Esophagus squamous epithelium (tissue), 5 donors: ENCODE results near the gene ELOVL6. TPM values are rescaled to one million over a fixed set of nuclear protein-coding genes. Genes with fewer than 3 reads are reported as not detected.
A peak's percentile ranks its signal among the peaks of the same experiment; 100 is the strongest.
"Not testable (repeated sequence)": the region's sequence is repeated elsewhere in the genome, so short reads cannot be mapped to it uniquely, and the experiment has no call there.

Source experiments
- DNase-seq: peaks from one replicate; lab custom pipeline; 2025; lab: John Stamatoyannopoulos, UW
- H3K27ac ChIP-seq, 4 donors: fragments of 200-600 bp; sonication (generic); one replicate each; pipeline ENCODE4 v1.5.1; 2016 to 2019; ENCODE audit warnings: mild to moderate bottlenecking in 1 of 4
- H3K27me3 ChIP-seq, 4 donors: fragments of 200-600 bp; sonication (generic); 1 replicate in 3 of 4; 2 replicates in 1 of 4; pipeline versions ENCODE4 v1.5.1 to v1.6.0; 2017 to 2021; ENCODE audit warnings: antibody characterized with exemption in 1 of 4
- H3K36me3 ChIP-seq, 3 donors: fragments of 200-600 bp; sonication (generic); one replicate each; pipeline ENCODE4 v1.5.1; 2016 to 2019
- H3K4me1 ChIP-seq, 3 donors: fragments of 200-600 bp; sonication (generic); one replicate each; pipeline ENCODE4 v1.5.1; 2017 to 2019
- H3K4me3 ChIP-seq, 4 donors: fragments of 200-600 bp; sonication (generic); 1 replicate in 3 of 4; 2 replicates in 1 of 4; pipeline ENCODE4 v1.5.1; 2016 to 2019; ENCODE audit warnings: mild to moderate bottlenecking in 2 of 4, moderate library complexity in 1 of 4
- H3K9me3 ChIP-seq, 3 donors: fragments of 200-600 bp; sonication (generic); one replicate each; pipeline ENCODE4 v1.5.1; 2016 to 2019
- CTCF ChIP-seq, 6 experiments: fragments of 450-650 bp in 4 of 6; fragments of 200-600 bp in 2 of 6; sonication (generic) in 2 of 6; IDR thresholded peaks; one replicate each; pipeline ENCODE4 v1.5.1; 2016 to 2019; ENCODE audit warnings: antibody characterized with exemption in 6 of 6, mild to moderate bottlenecking in 4 of 6, moderate library complexity in 4 of 6
- POLR2A ChIP-seq, 4 donors: fragments of 450-650 bp; IDR thresholded peaks; one replicate each; pipeline ENCODE4 v1.6.1; 2017; ENCODE audit warnings: antibody characterized with exemption in 4 of 4, mild to moderate bottlenecking in 4 of 4, moderate library complexity in 3 of 4
- WGBS, 2 donors: methylation state at CpG; one replicate each; pipeline ENCODE4 v1.1.5; 2018; 5-methylcytosine and 5-hydroxymethylcytosine counted together
- intact Hi-C: fragments of 100-400 bp; cut with DNase I; formaldehyde crosslinking; loops from one replicate; pipeline ENCODE4 v1.15.0; 2022
- total RNA-seq, 4 donors: library from RNA; depleted of rRNA; stranded (reverse); fragments of >200 nt; gene quantifications; one replicate each; pipeline ENCODE4 v1.1.0, GENCODE V29; 2016
- donor health status: DM: yes; HTN: yes; CAD: no.

ELOVL6 gene
- 10 to 100 TPM; 13.0 to 39.5 (median 19.4) TPM for total RNA-seq

GRCh38 chr4:110198435-110199416, at the start of gene ELOVL6:
ELOVL6 (minus strand) TSS chr4:110198615; CDS start chr4:110198335, 280 bp downstream.
- H3K4me1 ChIP-seq, result peaks cover 0 to 38% (median 3%) of the 10 kb centered on the region in 3 donors
- no peak for DNase-seq
- no peaks in the 10 kb centered on the region for H3K36me3 ChIP-seq
- 2% methylated on average over 23 to 27 of the region's 48 CpGs for WGBS, 2 donors
- H3K27ac ChIP-seq, result peak within 1 kb of the TSS; percentile 87 to 97 (median 92)
- H3K27me3 ChIP-seq, result no peaks in the 10 kb centered on the region
- TF ChIP-seq POLR2A (IDR thresholded peaks at IDR 0.05), result peak in 1 of 4 donors; percentile 19
- TF ChIP-seq CTCF (IDR thresholded peaks at IDR 0.05), result no peak
- peak within 1 kb of the TSS; percentile 69 to 97 (median 80) for H3K4me3 ChIP-seq
- intact Hi-C loops, result no loop called here
- no peaks in the 10 kb centered on the region for H3K9me3 ChIP-seq

- Histone ChIP-seq H3K9me3 (no peaks in the 10 kb centered on the region), H3K27me3 (no peaks in the 10 kb centered on the region), H3K4me1 (no peaks in the 10 kb centered on the region), H3K27ac (no peak overlapping the region), H3K4me3 (no peak overlapping the region), H3K36me3 (no peaks in the 10 kb centered on the region)
- TF ChIP-seq POLR2A (IDR thresholded peaks at IDR 0.05), result no peak
- TF ChIP-seq CTCF (IDR thresholded peaks at IDR 0.05), result no peak
- WGBS, 2 donors, result 33 to 88% methylated on average over 1 to 4 of the region's 4 CpGs
- no peak for DNase-seq
- intact Hi-C loops, result no loop called here
These were observed 49.7 kb upstream of the ELOVL6 start for GRCh38 chr4:110248100-110248499.

- H3K36me3 ChIP-seq, result no peaks in the 10 kb centered on the region
- H3K9me3 ChIP-seq, result no peaks in the 10 kb centered on the region
- H3K4me3 ChIP-seq, result no peak overlapping the region
- no peaks in the 10 kb centered on the region for H3K4me1 ChIP-seq
- H3K27me3 ChIP-seq, result no peaks in the 10 kb centered on the region
- TF ChIP-seq CTCF (IDR thresholded peaks at IDR 0.05) (no peak), POLR2A (IDR thresholded peaks at IDR 0.05) (no peak)
- no peak overlapping the region for H3K27ac ChIP-seq
- 65 to 75% methylated on average over 3 of the region's 3 CpGs for WGBS, 2 donors
- intact Hi-C loops, result no loop called here
- no peak for DNase-seq
These were observed 49.2 kb upstream of the ELOVL6 start for GRCh38 chr4:110247591-110247990.

GRCh38 chr4:110245577-110245976, 47.2 kb upstream of the ELOVL6 start:
- Histone ChIP-seq H3K9me3 (no peaks in the 10 kb centered on the region), H3K27ac (no peak overlapping the region), H3K36me3 (no peaks in the 10 kb centered on the region), H3K4me3 (no peak overlapping the region), H3K4me1 (no peaks in the 10 kb centered on the region), H3K27me3 (no peaks in the 10 kb centered on the region)
- TF ChIP-seq CTCF (IDR thresholded peaks at IDR 0.05), result no peak
- no peak for TF ChIP-seq POLR2A (IDR thresholded peaks at IDR 0.05)
- WGBS, 2 donors, result 59 to 70% methylated on average over 5 of the region's 5 CpGs
- DNase-seq, result no peak
- intact Hi-C loops, result no loop called here

GRCh38 chr4:110236324-110236723, 37.9 kb upstream of the ELOVL6 start:
- Histone ChIP-seq H3K27me3 (no peaks in the 10 kb centered on the region), H3K27ac (no peak overlapping the region), H3K36me3 (no peaks in the 10 kb centered on the region), H3K9me3 (no peaks in the 10 kb centered on the region), H3K4me1 (no peaks in the 10 kb centered on the region), H3K4me3 (no peak overlapping the region)
- intact Hi-C loops, result no loop called here
- 76 to 89% methylated on average over 1 of the region's 1 CpG for WGBS, 2 donors
- no peak for DNase-seq
- TF ChIP-seq POLR2A (IDR thresholded peaks at IDR 0.05), result no peak
- no peak for TF ChIP-seq CTCF (IDR thresholded peaks at IDR 0.05)

GRCh38 chr4:110233581-110233980, 35.2 kb upstream of the ELOVL6 start:
- H3K27ac ChIP-seq, H3K27me3 ChIP-seq, H3K9me3 ChIP-seq, H3K4me1 ChIP-seq, intact Hi-C loops, H3K4me3 ChIP-seq, H3K36me3 ChIP-seq, DNase-seq: not testable (repeated sequence)
- WGBS, 2 donors, result 82 to 85% methylated on average over 10 to 11 of the region's 11 CpGs
